ENCODE results near the gene KCNB1. TPM values are rescaled to one million over a fixed set of nuclear protein-coding genes. Genes with fewer than 3 reads are reported as not detected.
A peak's percentile ranks its signal among the peaks of the same experiment; 100 is the strongest.

KCNB1 gene
- polyA plus RNA-seq, 12 donors = 4.3 to 13.6 (median 9.8) TPM; not detected in 1

DNA sequence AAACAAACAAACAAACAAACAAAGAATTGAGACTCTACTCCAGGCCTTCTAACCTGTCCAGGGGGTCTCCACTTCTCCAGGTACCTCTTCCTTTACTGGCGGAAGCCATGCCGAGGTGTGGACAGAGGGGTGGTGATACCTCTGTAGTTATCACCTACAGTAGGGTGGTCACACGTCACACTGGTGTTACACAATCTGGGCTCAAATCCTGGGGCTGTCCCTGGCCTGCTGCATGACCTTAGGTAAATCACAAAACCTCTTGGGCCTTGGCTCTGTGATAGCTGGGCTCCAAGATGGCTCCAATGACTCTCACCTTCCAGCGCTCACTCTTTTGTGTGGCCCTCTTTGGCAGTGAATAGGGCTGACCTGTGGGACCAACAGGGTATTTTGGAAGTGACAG, 127.8 kb downstream of the KCNB1 start:
- DNase-seq = no peak

DNA sequence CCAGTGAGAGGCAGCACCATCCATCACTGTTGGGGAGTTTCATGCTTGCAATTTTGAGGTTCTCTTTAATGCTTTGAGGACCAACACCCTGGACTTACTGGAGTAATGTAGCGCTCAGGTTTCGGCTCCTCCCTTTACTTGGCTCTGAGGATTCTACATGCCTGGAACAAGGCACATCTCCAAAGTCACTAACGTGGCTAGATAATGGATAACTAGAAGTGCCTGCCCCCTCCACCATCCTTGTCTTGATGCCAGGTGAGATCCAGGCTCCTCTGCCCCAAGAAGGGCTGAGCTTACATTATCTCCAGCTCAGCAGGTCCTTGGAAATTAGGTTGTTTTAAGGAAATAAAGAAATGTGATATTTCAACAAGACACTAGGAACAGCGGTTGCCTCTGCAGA, 129.1 kb downstream of the KCNB1 start:
- no peak for DNase-seq

DNA sequence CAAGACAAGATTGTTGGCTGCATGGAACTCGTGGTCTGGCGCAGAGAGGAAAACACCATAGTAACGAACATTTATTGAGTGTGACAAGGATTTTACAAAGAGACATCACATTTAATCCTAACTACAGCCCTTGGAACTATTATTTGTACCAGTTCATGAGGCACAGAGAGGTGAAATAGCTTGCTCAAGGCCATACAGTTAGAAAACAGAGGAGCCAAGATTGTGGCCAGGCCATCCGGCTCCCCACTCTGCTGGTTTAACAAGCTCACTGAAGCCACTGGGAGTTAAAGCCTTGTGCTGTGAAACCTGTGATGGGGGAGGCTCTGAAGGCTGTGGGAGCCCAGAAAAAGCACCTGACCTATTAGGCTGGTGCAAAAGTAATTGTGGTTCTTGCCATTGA, 129.7 kb downstream of the KCNB1 start:
- DNase-seq = no peak

DNA sequence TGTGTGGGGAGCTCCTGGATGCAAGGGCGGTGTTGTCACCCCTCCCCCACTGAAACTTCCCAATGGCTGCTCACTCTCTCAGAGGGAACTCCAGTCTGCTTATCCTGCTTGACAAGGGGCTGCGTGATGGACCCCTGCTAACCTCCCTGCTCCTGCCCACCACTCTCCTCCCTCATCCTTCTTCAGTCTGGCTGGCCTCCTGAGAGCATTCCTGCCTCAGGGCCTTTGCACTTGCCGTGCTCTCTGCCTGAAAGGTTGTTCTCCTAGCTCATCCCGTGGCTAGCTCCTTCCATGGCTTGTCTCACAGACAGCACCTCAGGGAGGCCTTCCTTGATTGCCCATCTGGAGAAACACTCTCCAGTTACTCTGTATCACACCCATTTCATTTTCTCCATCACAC, 130.7 kb downstream of the KCNB1 start:
- no peak for DNase-seq

DNA sequence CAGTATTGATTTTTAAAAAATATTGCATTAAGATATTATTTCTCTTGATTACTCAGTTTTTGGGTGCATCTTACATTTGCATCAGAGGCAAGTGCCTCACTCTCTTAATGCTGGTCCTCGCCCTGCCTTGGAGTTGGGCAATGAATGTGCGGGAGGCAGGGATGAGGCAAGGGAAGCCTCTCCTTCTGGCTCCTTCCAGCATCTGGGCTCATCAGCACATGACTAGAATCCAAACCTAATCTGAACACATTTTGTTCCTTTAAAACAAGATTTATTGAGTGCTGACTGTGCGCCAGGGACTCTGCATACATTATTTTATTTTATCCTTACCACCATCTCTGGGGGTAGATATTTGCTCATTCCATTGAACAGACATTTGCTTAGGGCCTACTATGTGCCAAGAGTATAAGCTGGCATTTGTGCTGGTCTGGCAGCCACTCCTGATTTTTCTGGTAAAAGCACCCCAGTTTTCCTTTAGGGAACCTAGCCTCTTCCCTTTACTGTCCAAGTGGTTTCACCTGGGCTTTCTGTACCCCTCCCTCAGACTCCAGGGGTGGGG, 132.7 kb downstream of the KCNB1 start:
- no peak for DNase-seq

DNA sequence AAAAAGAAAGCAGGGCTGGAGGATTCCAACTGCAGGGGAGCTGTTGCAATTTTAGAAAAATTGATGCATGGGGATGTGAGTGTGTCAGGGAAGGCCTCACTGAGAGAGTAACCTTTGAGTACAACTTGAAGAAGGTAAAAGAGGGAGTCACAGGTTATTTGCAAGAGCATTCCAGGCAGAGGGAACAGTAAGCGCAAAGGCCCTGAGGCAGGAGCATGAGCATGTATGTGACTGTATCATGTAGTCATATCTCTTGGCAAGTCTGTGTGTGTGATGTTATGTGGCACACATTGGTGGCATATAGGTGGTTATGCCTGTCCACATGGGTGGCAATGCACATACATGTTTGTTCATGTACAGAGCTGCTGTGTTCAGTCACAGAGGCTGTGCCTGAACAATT, 133.4 kb downstream of the KCNB1 start:
- no peak for DNase-seq

DNA sequence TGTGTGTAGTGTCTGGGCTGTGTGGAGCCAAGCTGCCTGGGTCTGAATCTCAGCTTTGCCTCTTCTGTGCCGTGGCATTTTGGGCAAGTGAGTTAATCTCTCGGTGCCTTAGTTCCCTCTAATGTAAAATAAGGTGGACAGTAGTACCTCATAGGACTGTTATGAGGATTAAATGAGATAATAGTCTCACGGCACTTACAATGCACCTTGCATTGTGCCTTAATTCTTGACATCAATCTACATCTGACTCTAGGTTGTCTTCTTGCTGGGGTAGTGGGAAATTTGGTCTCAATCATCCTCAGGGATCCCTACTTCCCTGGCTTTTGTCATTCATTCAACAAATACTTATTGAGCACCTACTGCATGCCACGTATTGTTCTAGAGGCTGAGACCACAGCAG, 133.9 kb downstream of the KCNB1 start:
- DNase-seq = no peak

DNA sequence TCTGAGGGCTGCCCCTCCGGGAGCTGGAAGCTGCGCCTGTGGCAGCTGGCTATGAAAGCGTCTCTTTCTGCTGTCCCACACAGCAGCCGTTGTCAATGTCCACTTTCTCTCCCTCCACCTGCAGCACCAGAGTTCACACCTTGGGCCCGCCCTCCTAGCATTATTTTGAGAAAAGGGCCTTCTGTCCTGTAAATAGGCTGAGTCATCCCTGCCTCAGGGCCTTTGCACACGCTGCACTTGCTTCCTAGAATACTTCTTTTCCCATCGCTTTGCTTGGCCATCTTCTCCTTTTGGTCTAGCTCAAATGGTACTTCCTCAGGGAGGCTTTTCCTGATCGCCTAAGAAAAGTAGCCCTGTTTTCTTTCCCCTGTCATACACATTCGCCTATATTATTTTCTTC, 135.3 kb downstream of the KCNB1 start:
- no peak for DNase-seq

DNA sequence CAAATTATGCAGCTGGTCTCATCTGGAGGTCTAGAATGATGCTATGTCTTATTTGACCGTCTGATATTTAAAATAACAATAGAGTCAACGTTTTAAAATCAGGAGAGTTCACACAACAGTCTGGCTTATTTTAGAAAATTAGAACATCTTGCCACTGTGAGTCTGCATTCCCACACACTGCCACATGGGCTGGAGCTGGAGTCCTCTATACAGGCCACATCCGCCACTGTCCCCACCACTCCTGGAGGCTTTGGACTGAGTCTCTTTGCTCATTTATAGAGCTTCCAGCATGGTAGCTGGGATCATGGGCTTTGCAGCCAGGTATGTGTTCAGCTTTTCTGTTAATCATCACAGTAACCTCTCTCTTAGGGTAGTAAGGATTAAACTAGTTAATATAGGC, 135.8 kb downstream of the KCNB1 start:
- no peak for DNase-seq

DNA sequence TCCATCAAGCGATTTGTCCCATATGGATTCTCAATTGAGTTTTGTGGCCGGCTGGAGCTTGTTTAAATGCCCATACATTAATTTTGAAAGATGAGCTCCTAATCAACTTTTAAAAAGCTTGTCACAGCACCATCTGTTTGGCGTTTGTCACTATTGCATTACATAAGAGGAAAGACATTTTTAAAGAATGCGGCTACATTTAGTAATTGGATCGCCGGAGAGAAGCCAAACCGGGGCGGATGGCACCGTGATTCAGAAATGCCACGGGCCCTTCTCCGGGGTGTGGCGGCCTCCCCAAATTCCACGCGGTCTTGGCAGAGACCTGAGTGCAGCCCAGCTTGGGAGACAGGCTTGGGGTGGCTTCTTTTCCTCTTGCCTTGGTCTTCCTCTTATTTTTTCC, 136.9 kb downstream of the KCNB1 start:
- DNase-seq = peak; percentile 61

DNA sequence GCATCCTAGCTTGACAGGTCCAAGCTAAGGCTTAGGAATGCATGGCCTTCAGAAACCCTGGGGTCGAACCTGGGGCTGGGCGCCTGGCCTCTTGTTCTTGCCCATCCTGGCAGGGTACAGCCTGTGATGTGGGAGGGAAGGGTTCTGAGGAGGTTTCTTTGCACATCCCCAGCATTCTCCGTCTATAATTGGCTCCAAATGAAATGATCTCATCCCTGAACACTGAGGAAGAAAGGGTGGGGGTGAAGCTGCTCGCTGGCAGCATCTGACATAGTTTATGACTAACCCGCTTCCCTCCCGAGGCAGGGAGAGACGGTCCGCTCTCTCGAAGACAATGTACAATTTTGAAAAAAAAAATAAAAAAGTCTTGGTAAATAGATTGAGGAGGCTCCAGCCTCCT, 137.5 kb downstream of the KCNB1 start:
- DNase-seq = peak; percentile 79

DNA sequence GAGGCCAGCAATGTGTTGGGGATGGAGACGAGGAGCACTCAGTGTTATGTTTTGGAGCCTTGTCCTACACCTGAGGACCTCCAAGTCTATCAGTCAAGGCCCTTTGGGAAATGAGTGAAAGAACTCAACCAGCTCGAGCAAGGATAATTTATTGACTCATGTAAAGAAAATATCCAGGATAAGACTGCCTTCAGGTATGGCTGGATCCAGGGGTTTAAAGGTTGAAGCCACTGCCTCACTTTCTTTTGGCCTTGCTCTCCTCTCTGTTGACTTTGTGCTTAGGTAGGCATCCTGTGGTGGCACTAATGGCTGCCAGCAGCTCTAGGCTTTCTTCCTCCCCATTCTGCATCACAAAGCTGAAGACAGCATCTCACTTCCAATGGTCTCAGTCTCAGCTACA, 138.3 kb downstream of the KCNB1 start:
- no peak for DNase-seq

DNA sequence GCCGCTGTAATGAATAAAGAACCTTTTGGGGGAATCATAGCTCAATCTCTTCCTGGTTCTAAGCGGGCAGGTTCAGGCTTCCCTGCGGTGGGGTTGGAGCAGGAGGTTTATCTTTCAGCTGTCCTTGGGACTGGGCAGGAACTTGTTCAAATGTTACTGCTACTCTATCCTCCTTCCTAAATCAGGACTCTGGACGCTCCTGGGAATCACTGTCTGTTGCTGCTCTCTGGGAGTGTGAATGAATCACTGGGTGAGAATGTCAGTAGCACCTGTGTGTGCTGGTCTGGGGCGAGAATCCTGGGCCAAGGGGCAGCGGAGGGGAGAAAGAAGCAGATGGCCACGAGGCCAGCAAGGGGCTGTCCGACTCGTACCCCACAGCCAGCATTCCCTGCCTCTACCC, 139.2 kb downstream of the KCNB1 start:
- DNase-seq = no peak

DNA sequence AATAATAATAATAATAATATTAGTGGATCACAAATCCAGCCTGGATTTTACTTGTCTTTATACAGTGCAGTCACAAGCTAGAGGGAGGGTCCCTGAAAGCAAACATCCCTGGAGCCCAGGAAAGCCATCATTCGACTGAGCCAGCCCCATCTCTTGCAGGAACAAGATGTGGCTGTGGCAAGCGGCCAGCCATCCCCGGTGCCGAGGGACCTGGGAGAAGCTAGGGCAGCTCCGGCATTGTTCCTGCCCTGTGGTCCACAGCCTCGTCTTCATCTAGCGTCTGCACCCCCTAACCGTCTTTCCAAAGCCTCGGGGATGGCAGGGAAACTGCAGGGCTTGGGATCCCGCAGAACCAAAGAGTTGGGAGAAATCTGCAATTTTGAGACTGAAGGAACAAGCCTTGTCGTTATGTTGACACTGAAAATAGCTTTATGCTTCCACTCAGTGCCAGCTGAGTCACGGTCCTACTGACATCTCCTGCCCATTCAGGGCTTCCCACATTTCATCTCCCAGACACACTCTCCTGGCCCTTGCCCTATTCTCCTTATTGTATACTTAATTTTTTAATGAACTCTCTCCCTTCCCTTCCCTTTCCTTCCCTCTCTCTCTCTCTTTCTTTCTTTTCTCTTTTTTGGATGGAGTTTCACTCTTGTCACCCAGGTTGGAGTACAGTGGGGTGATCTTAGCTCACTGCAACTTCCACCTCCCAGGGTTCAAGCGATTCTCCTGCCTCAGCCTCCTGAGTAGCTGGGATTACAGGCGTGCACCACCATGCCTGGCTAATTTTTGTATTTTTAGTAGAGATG, 142.1 kb downstream of the KCNB1 start:
- DNase-seq = no peak

DNA sequence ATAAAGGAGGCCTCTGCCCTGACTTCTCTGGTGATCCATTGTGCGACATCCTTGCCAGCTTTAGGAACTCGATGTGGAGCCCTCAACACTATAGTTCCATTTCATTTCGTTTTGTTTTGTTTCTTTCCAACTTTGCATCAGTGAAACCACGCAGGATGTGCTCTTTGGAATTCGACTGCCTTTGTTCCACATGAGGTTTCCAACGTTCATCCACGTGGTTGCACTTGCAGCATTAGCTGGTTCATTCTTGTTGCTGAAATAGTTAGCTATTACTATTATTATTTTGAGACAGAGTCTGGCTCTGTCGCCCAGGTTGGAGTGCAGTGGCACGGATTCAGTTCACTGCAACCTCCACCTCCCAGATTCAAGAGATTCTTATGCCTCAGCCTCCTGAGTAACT, 143.3 kb downstream of the KCNB1 start:
- no peak for DNase-seq

DNA sequence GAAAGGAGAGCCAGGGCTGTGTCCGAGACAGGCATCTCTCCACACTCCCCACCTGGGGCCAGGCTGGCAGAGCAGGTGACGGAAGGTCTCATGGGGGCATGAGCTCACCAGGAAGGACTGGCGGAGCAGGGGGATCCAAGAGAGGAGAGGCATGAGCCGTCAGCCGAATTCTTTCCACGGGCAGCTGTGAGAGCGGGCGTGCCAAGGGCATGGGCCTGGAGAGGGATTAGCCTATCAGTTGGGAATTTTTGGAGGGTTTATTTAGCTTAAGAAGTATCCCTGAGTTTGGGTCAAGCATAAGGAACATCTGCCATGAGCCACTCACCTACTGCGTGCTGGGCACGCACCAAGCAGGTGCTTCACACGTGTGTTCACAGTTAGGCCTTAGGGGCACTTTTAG, 144.4 kb downstream of the KCNB1 start:
- DNase-seq = no peak

DNA sequence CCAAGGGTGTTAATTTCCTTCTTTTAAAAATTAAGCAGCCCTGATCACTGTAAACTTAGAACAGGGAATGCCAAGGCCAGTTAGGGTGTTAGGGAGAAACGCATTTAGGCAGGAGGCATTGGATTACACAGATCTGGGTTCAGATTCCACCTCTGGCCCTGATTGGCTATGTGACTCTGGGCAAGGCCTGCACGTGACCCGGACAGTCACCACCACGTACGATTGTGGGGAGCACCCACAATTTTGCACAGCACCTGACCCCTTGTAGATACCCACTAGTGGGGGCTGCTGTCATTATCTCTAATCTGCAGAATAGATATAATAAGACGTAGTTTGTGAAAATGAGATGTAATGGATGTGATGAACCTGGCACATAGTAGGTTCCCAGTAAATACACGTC, 145.1 kb downstream of the KCNB1 start:
- DNase-seq = no peak

DNA sequence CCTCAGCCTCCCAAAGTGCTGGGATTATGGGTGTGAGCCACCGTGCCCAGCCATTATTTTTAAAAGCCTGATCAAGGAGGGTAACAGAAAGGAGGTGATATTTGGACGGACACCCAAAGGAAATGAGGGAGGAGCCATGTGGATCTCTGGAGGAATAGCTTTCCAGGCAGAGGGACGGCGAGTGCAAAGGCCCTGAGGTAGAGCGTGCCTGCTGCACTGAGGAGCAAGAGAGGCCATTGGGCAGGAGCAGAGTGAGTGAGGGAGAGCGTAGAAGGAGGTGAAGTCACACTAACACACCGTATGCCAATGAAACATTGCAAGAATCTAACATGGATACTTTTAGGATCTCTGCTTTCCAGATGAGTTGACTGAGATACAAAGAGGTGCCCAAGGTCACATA, 145.7 kb downstream of the KCNB1 start:
- DNase-seq = no peak

DNA sequence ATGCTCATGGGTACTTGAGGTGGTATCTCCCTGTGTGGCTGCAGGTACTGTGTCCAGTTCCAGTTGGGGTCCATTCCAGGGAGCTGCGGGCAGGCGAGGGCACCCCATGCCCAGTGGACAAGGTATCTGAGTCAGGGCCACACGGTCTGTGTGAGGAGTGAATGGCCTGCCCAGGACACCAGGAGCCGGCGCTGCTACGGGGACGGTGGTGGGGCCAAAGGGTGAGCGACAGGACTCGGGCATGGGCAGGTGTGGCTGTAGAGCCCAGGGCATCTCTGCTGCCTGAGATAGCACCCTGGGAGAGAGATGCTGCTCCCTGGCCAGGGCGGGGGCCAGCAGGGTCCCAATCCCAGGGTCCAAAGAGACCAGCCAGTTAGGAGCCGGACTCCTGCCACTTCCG, 147.0 kb downstream of the KCNB1 start:
- no peak for DNase-seq

DNA sequence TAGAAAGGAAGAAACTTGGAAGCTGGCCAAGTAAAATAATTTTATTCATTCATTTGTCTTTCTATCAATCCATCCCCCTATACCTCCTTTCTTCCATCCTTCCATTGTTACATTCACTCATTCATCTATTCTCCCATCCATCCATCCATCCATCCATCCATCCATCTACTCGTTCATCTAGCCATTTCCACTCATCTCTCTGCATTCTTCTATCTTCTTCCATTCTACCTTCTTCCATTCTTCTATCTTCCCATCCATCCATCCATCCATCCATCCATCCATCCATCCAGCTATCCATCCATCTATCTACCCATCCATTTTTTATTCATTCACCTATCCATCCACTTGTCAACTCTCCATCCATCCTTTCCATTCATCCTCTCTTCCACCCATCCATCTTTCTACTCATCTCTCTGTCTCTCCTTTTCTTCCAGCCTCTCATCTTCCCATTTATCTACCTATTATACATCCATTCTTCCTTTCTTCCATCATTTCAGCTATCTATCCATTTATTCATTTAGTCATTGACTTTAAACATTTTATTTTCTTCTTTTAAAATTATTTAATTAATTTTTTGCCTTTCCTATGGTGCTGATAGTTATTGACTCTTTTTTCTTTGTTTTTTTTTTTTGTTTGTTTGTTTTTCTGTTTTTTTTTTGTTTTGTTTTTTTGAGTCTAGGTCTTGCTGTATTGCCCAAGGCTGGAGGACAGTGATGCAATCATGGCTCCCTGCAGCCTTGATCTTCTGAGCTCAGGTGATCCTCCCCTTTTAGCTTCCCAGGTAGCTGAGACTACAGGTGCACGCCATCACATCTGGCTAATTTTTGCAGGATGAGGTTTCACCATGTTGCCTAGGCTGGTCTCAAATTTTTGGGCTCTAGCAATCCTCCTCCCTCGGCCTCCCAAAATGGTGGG, 151.5 kb downstream of the KCNB1 start:
- DNase-seq = no peak

DNA sequence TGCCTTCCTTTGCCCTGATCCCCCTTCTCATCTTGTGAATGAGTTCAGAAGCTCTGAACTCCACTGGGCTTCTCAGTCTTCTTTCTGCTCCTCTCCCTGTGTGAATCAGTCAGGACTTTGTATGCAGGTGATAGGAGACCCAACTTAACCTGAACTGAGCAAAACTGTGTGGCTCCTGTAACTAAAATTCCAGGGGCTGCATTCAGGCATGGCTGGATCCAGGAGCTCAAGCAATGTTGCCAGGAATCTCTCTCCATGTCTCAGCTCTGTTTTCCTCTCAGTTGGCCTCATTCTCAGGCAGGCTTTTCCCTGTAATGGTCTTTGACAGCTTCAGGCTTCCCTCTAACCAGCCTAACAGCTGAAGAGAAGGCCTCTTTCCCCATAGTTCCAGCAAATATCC, 153.7 kb downstream of the KCNB1 start:
- no peak for DNase-seq

DNA sequence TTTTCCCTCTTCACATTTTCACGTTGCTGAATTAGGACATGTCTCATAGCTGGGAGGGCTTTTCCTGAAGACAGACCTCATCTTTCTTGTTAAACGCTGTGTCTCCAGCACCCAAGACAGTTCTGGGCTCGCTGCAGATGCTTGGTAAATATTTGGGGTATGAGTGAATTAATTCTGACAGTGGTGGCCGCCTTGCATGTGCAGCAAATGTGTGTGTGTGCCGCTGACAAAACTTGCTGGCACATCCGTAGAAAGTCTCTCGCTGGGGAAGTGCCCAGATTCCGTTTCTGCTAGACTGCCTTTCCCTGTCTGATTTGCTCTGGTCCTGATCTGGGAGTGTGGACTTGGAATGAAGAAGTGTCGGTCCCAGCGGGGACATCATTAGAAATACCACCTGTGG, 156.4 kb downstream of the KCNB1 start:
- DNase-seq = no peak

DNA sequence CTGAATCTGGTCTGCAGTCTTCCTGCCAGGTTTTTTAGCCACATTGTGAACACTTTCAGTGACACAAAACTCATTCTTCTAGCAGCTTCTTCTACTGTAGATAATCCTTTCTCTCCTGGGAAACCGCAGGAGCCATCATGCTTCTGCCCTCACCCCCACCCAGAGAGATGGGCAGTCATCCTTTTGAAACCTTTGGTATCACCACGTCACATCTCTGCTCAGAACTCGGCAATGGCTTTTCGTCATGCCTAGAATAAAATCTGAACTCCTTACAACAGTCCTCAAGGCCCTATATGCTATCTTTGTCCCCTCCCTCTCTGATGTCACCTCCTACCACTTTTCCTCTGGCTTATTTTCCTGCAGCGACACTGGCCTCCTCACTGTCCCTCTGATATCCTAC, 158.2 kb downstream of the KCNB1 start:
- no peak for DNase-seq
